CD4-positive, alpha-beta T cell treated with Interferon alpha-2 for 1 hour (primary cell): ENCODE results near the gene ADAM23.
A peak's percentile ranks its signal among the peaks of the same experiment; 100 is the strongest.

Experiments used
- DNase-seq, 2 donors: peaks; one replicate each; pipeline ENCODE4 v3.0.0-alpha.2; 2020 to 2022

The ADAM23 gene

GRCh38 chr2:206443735-206444527 lies 599 bp downstream of the ADAM23 start:
- DNase-seq, result peak in 1 of 2 donors; percentile 3

GRCh38 chr2:206445948-206446347 lies 2.6 kb downstream of the ADAM23 start:
- no peak for DNase-seq

GRCh38 chr2:206452242-206452641 lies 8.9 kb downstream of the ADAM23 start:
- DNase-seq, result no peak

- no peak for DNase-seq
These were observed 9.4 kb downstream of the ADAM23 start for GRCh38 chr2:206452750-206453149.

GRCh38 chr2:206456078-206456754 lies 12.9 kb downstream of the ADAM23 start:
- DNase-seq, result no peak

GRCh38 chr2:206457188-206457634 lies 13.9 kb downstream of the ADAM23 start:
- DNase-seq, result no peak

- no peak for DNase-seq
These were observed 19.0 kb downstream of the ADAM23 start for GRCh38 chr2:206462240-206462854.

- DNase-seq, result no peak
These were observed 20.4 kb downstream of the ADAM23 start for GRCh38 chr2:206463685-206464084.

GRCh38 chr2:206464597-206464996 lies 21.3 kb downstream of the ADAM23 start:
- DNase-seq, result no peak

GRCh38 chr2:206471524-206472062 lies 28.3 kb downstream of the ADAM23 start:
- DNase-seq, result no peak

GRCh38 chr2:206472094-206472493 lies 28.8 kb downstream of the ADAM23 start:
- no peak for DNase-seq

GRCh38 chr2:206474099-206474498 lies 30.8 kb downstream of the ADAM23 start:
- DNase-seq, result no peak

- no peak for DNase-seq
These were observed 34.0 kb downstream of the ADAM23 start for GRCh38 chr2:206477296-206477695.

- DNase-seq, result no peak
These were observed 35.0 kb downstream of the ADAM23 start for GRCh38 chr2:206478340-206478739.

GRCh38 chr2:206480161-206480560 lies 36.8 kb downstream of the ADAM23 start:
- DNase-seq, result no peak

- DNase-seq, result no peak
These were observed 37.3 kb downstream of the ADAM23 start for GRCh38 chr2:206480620-206481019.

- DNase-seq, result no peak
These were observed 37.7 kb downstream of the ADAM23 start for GRCh38 chr2:206481056-206481455.

GRCh38 chr2:206482123-206482522 lies 38.8 kb downstream of the ADAM23 start:
- DNase-seq, result no peak

- no peak for DNase-seq
These were observed 39.3 kb downstream of the ADAM23 start for GRCh38 chr2:206482633-206483032.

- DNase-seq, result no peak
These were observed 44.7 kb downstream of the ADAM23 start for GRCh38 chr2:206488053-206488452.

GRCh38 chr2:206488623-206489022 lies 45.3 kb downstream of the ADAM23 start:
- no peak for DNase-seq

GRCh38 chr2:206494061-206494460 lies 50.7 kb downstream of the ADAM23 start:
- no peak for DNase-seq

- no peak for DNase-seq
These were observed 59.4 kb downstream of the ADAM23 start for GRCh38 chr2:206502729-206503128.

GRCh38 chr2:206511283-206511682 lies 68.0 kb downstream of the ADAM23 start:
- DNase-seq, result no peak
